Measurements from ENCODE around the gene TTI1.

Gene TTI1

GRCh38 chr20:37979021-37979985, 54.0 kb downstream of the TTI1 start:
- no peaks in the 10 kb centered on the region for H3K36me3 ChIP-seq (ENCODE audit: control insufficient read depth, insufficient read depth, low read length)
- no peaks in the 10 kb centered on the region for H3K9me3 ChIP-seq (ENCODE audit: control insufficient read depth, low read length)
- H3K9ac ChIP-seq (ENCODE audit: low read length) = no peak overlapping the region
- peaks cover 9% of the 10 kb centered on the region for H3K4me1 ChIP-seq (ENCODE audit: control insufficient read depth, insufficient read depth, low read length)
- H3K4me3 ChIP-seq (ENCODE audit: low read length) = no peak overlapping the region
- H3K27me3 ChIP-seq (ENCODE audit: control insufficient read depth, insufficient read depth, low read length) = no peaks in the 10 kb centered on the region

GRCh38 chr20:37977786-37978185, 55.5 kb downstream of the TTI1 start:
- Histone ChIP-seq H3K9ac (ENCODE audit: low read length) (no peak overlapping the region), H3K9me3 (ENCODE audit: control insufficient read depth, low read length) (no peaks in the 10 kb centered on the region), H3K27me3 (ENCODE audit: control insufficient read depth, insufficient read depth, low read length) (no peaks in the 10 kb centered on the region), H3K4me3 (ENCODE audit: low read length) (no peak overlapping the region), H3K36me3 (ENCODE audit: control insufficient read depth, insufficient read depth, low read length) (no peaks in the 10 kb centered on the region), H3K4me1 (ENCODE audit: control insufficient read depth, insufficient read depth, low read length) (no peaks in the 10 kb centered on the region)

- Histone ChIP-seq H3K4me3 (ENCODE audit: low read length) (no peak overlapping the region), H3K9ac (ENCODE audit: low read length) (no peak overlapping the region), H3K9me3 (ENCODE audit: control insufficient read depth, low read length) (no peaks in the 10 kb centered on the region), H3K36me3 (ENCODE audit: control insufficient read depth, insufficient read depth, low read length) (no peaks in the 10 kb centered on the region), H3K4me1 (ENCODE audit: control insufficient read depth, insufficient read depth, low read length) (no peaks in the 10 kb centered on the region), H3K27me3 (ENCODE audit: control insufficient read depth, insufficient read depth, low read length) (no peaks in the 10 kb centered on the region)
Observed at GRCh38 chr20:37977338-37977737, 55.9 kb downstream of the TTI1 start.

GRCh38 chr20:37976887-37977286, 56.4 kb downstream of the TTI1 start:
- Histone ChIP-seq H3K4me1 (ENCODE audit: control insufficient read depth, insufficient read depth, low read length) (no peaks in the 10 kb centered on the region), H3K9ac (ENCODE audit: low read length) (no peak overlapping the region), H3K27me3 (ENCODE audit: control insufficient read depth, insufficient read depth, low read length) (no peaks in the 10 kb centered on the region), H3K4me3 (ENCODE audit: low read length) (no peak overlapping the region), H3K36me3 (ENCODE audit: control insufficient read depth, insufficient read depth, low read length) (no peaks in the 10 kb centered on the region), H3K9me3 (ENCODE audit: control insufficient read depth, low read length) (no peaks in the 10 kb centered on the region)

GRCh38 chr20:37973059-37973910, 60.0 kb downstream of the TTI1 start:
- H3K36me3 ChIP-seq (ENCODE audit: control insufficient read depth, insufficient read depth, low read length) = no peaks in the 10 kb centered on the region
- H3K27me3 ChIP-seq (ENCODE audit: control insufficient read depth, insufficient read depth, low read length) = no peaks in the 10 kb centered on the region
- no peak overlapping the region for H3K9ac ChIP-seq (ENCODE audit: low read length)
- H3K9me3 ChIP-seq (ENCODE audit: control insufficient read depth, low read length) = no peaks in the 10 kb centered on the region
- no peak overlapping the region for H3K4me3 ChIP-seq (ENCODE audit: low read length)
- no peaks in the 10 kb centered on the region for H3K4me1 ChIP-seq (ENCODE audit: control insufficient read depth, insufficient read depth, low read length)

- Histone ChIP-seq H3K4me3 (ENCODE audit: low read length) (no peak overlapping the region), H3K36me3 (ENCODE audit: control insufficient read depth, insufficient read depth, low read length) (no peaks in the 10 kb centered on the region), H3K9me3 (ENCODE audit: control insufficient read depth, low read length) (no peaks in the 10 kb centered on the region), H3K9ac (ENCODE audit: low read length) (no peak overlapping the region), H3K4me1 (ENCODE audit: control insufficient read depth, insufficient read depth, low read length) (no peaks in the 10 kb centered on the region), H3K27me3 (ENCODE audit: control insufficient read depth, insufficient read depth, low read length) (no peaks in the 10 kb centered on the region)
Observed at GRCh38 chr20:37972256-37973058, 60.8 kb downstream of the TTI1 start.

GRCh38 chr20:37971561-37972127, 61.6 kb downstream of the TTI1 start:
- H3K4me1 ChIP-seq (ENCODE audit: control insufficient read depth, insufficient read depth, low read length) = no peaks in the 10 kb centered on the region
- no peaks in the 10 kb centered on the region for H3K27me3 ChIP-seq (ENCODE audit: control insufficient read depth, insufficient read depth, low read length)
- no peaks in the 10 kb centered on the region for H3K36me3 ChIP-seq (ENCODE audit: control insufficient read depth, insufficient read depth, low read length)
- no peak overlapping the region for H3K9ac ChIP-seq (ENCODE audit: low read length)
- no peaks in the 10 kb centered on the region for H3K9me3 ChIP-seq (ENCODE audit: control insufficient read depth, low read length)
- H3K4me3 ChIP-seq (ENCODE audit: low read length) = no peak overlapping the region

- Histone ChIP-seq H3K4me1 (ENCODE audit: control insufficient read depth, insufficient read depth, low read length) (no peaks in the 10 kb centered on the region), H3K9me3 (ENCODE audit: control insufficient read depth, low read length) (no peaks in the 10 kb centered on the region), H3K9ac (ENCODE audit: low read length) (no peak overlapping the region), H3K27me3 (ENCODE audit: control insufficient read depth, insufficient read depth, low read length) (no peaks in the 10 kb centered on the region), H3K36me3 (ENCODE audit: control insufficient read depth, insufficient read depth, low read length) (no peaks in the 10 kb centered on the region), H3K4me3 (ENCODE audit: low read length) (no peak overlapping the region)
Observed at GRCh38 chr20:37970856-37971245, 62.4 kb downstream of the TTI1 start.

- Histone ChIP-seq H3K4me1 (ENCODE audit: control insufficient read depth, insufficient read depth, low read length) (no peaks in the 10 kb centered on the region), H3K27me3 (ENCODE audit: control insufficient read depth, insufficient read depth, low read length) (no peaks in the 10 kb centered on the region), H3K36me3 (ENCODE audit: control insufficient read depth, insufficient read depth, low read length) (no peaks in the 10 kb centered on the region), H3K9ac (ENCODE audit: low read length) (no peak overlapping the region), H3K4me3 (ENCODE audit: low read length) (no peak overlapping the region), H3K9me3 (ENCODE audit: control insufficient read depth, low read length) (no peaks in the 10 kb centered on the region)
Observed at GRCh38 chr20:37969949-37970855, 63.1 kb downstream of the TTI1 start.

GRCh38 chr20:37968841-37969401, 64.3 kb downstream of the TTI1 start:
- no peak overlapping the region for H3K4me3 ChIP-seq (ENCODE audit: low read length)
- H3K27me3 ChIP-seq (ENCODE audit: control insufficient read depth, insufficient read depth, low read length) = no peaks in the 10 kb centered on the region
- no peaks in the 10 kb centered on the region for H3K36me3 ChIP-seq (ENCODE audit: control insufficient read depth, insufficient read depth, low read length)
- H3K4me1 ChIP-seq (ENCODE audit: control insufficient read depth, insufficient read depth, low read length) = no peaks in the 10 kb centered on the region
- no peaks in the 10 kb centered on the region for H3K9me3 ChIP-seq (ENCODE audit: control insufficient read depth, low read length)
- no peak overlapping the region for H3K9ac ChIP-seq (ENCODE audit: low read length)

Data from mucosa of stomach (tissue), 1 donor.